Naive B cell (primary cell): ENCODE measurements around the gene MPPED1. TPM values are rescaled to one million over a fixed set of nuclear protein-coding genes. Genes with fewer than 3 reads are reported as not detected.

Experiments
- ATAC-seq, 2 donors: fragments of 150-1000 bp; cut with Tn5 transposase; 2 replicates each; pipeline ENCODE4 v1.10.0; 2021; ENCODE audit warnings: low read depth in 2 of 2, mild to moderate bottlenecking in 2 of 2, moderate library complexity in 2 of 2
- DNase-seq: peaks from one replicate; pipeline ENCODE4 v3.0.0; 2022
- H3K27ac Mint-ChIP-seq, 6 donors: one replicate each; pipeline ENCODE4 v1.8.0; 2020 to 2022; ENCODE audit warnings: mild to moderate bottlenecking in 6 of 6, mixed read lengths in 6 of 6, moderate library complexity in 5 of 6, inconsistent platforms in 2 of 6
- H3K27me3 Mint-ChIP-seq, 3 donors: one replicate each; pipeline ENCODE4 v1.8.0; 2021 to 2022; ENCODE audit warnings: mixed read lengths in 3 of 3, mild to moderate bottlenecking in 1 of 3
- H3K36me3 Mint-ChIP-seq, 2 donors: one replicate each; pipeline ENCODE4 v1.8.0; 2020 to 2022; ENCODE audit warnings: mixed read lengths in 2 of 2, inconsistent platforms in 1 of 2, mild to moderate bottlenecking in 1 of 2
- H3K4me1 Mint-ChIP-seq, 3 donors: one replicate each; pipeline ENCODE4 v1.8.0; 2020 to 2022; ENCODE audit warnings: mixed read lengths in 3 of 3, inconsistent platforms in 1 of 3, mild to moderate bottlenecking in 1 of 3, moderate library complexity in 1 of 3
- H3K4me3 Mint-ChIP-seq, 8 donors: one replicate each; pipeline ENCODE4 v1.8.0; 2020 to 2022; ENCODE audit warnings: mild to moderate bottlenecking in 8 of 8, mixed read lengths in 8 of 8, moderate library complexity in 8 of 8, inconsistent platforms in 2 of 8
- H3K9me3 Mint-ChIP-seq, 7 donors: one replicate each; pipeline ENCODE4 v1.8.0; 2020 to 2022; ENCODE audit warnings: mixed read lengths in 7 of 7, mild to moderate bottlenecking in 5 of 7, inconsistent platforms in 2 of 7, moderate library complexity in 1 of 7
- polyA plus RNA-seq, 6 donors: library from polyadenylated mRNA; unstranded; fragments of 300-500 nt; fragmentation: Illumina TruSeq; gene quantifications; one replicate each; pipeline ENCODE4 v1.2.3, GENCODE V29; 2021; ENCODE audit warnings: low read depth in 6 of 6

The MPPED1 gene
- polyA plus RNA-seq, 6 donors from 2014 or later: not detected

DNA sequence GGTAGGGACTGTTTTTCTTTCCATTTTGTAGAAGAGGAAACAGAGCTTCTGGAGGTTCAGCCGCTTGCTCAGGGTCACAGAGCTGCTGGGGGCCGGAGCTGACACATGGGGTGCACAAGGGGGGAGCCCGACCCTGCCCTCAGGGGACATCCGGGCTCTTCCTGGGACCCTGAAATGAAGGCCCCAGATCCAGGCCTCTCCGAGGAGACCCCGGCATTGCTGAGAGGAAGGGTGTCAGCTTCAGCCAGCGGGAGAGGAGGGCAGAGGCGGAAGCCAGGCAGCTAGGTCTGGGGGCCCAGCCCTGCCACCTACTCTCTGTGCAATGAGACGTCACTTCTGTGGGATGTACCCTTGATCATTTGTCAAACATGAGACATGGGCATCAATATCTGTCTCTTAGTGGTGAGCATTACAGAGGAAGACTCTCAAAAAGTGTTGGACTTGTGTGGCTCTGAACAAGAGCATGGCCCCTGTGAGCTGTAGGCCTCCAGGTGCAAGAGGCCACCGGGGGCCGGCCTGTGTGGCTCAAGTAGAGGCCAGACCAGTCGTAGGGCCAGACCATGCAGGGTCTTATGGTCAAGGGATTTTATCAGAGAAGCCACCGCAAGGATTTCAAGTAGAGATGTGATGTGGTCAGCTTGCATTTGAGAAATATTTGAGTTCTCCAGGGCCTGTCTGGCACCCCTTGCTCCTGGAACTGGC is 10.3 kb downstream of the MPPED1 start:
- H3K36me3 Mint-ChIP-seq: no peaks in the 10 kb centered on the region
- peaks cover 0 to 31% (median 19%) of the 10 kb centered on the region in 3 donors for H3K27me3 Mint-ChIP-seq
- ATAC-seq (no peak), DNase-seq (no peak)
- H3K9me3 Mint-ChIP-seq: no peaks in the 10 kb centered on the region
- no peaks in the 10 kb centered on the region for H3K4me1 Mint-ChIP-seq
- H3K27ac Mint-ChIP-seq: no peak overlapping the region
- peak overlapping the region in 2 of 8 donors; percentile 25 to 42 for H3K4me3 Mint-ChIP-seq

DNA sequence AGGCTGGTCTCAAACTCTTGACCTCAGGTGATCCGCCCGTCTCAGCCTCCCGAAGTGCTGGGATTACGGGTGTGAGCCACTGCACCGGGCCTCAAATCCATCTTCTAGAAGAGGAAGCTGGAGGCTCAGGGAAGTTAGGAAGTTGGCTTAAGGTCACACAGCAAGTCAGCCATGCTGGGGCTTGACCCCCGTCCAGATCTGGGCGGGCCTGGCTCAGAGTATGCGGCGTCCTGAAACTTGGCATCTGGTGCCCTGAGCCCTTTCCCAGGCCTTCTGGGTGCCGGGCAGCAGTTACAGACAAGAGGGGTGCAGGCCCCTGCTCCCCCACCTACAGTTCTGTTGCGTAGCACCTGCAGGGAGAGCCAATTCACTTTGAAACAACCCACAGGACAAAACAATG is 11.2 kb downstream of the MPPED1 start:
- H3K27ac Mint-ChIP-seq: no peak overlapping the region
- DNase-seq: no peak
- H3K4me3 Mint-ChIP-seq: no peak overlapping the region
- no peaks in the 10 kb centered on the region for H3K36me3 Mint-ChIP-seq
- ATAC-seq: no peak
- H3K9me3 Mint-ChIP-seq: no peaks in the 10 kb centered on the region
- H3K27me3 Mint-ChIP-seq: peaks cover 0 to 30% (median 23%) of the 10 kb centered on the region in 3 donors
- no peaks in the 10 kb centered on the region for H3K4me1 Mint-ChIP-seq

DNA sequence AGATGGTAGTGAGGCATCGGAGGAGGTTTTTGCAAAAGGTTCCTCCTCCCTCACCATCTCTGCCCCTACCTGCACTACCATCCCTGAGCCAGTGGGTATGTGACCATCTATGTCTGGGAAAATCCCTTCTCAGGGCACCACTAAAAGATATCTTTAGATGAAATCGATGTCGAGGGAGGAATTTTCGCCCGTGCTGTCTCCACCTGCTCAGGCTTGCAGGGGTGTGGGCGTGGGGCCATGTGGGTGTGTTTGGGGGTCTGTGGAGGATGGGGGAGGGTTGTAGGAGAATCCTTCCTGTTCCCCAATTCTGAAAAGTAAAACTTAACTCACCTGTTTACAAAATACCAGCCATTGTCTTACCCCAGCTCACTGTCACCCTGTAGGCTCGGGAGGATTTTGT is 12.4 kb downstream of the MPPED1 start:
- Mint-ChIP-seq H3K27ac (no peak overlapping the region), H3K36me3 (no peaks in the 10 kb centered on the region), H3K27me3 (peaks cover under 1 to 21% (median 18%) of the 10 kb centered on the region in 3 donors), H3K4me1 (no peaks in the 10 kb centered on the region), H3K9me3 (no peaks in the 10 kb centered on the region), H3K4me3 (no peak overlapping the region)
- ATAC-seq: no peak
- no peak for DNase-seq

DNA sequence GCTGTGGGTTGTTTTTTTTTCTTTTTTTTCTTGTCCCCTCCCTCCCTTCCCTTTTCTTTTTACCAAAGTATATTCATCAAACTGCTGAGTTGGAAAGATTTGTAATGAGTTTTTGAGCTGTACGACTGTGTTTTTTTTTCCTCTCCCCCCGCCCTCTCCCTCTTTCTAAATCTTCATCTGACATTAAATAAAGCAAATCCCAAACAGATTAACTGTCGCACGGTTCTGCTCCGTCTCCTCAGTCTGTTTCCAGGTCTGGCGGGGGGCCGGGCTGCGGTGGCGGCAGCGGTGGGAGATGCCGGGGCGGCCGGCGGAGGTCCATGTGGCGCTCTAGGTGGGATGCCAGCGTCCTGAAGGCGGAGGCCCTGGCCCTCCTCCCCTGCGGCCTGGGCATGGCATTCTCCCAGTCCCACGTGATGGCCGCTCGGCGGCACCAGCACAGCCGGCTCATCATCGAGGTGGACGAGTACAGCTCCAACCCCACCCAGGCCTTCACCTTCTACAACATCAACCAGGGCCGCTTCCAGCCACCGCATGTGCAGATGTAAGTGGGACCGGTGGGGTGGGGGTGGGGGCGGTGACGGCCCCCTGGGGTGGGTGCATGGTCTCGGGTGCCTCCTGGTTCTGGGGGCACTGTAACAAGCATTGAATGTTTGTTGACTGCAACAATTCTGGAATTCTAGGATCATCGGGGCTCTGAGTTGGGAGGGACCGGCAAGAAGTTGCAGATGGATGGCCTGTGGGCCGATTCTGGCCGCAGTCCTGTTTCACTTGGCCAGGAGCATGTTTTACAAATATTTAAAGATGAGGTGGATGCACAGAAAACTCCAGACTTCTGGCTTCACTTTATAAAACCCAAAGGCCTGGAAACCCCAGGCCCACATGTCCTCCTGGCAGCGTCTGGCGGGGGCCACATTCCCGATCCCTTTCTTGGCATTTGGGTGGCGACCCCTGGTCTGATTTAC is 13.1 kb downstream of the MPPED1 start:
- H3K27me3 Mint-ChIP-seq: peaks cover 7 to 25% (median 23%) of the 10 kb centered on the region in 3 donors
- H3K4me3 Mint-ChIP-seq: no peak overlapping the region
- H3K4me1 Mint-ChIP-seq: no peaks in the 10 kb centered on the region
- no peak overlapping the region for H3K27ac Mint-ChIP-seq
- DNase-seq (no peak), ATAC-seq (no peak)
- H3K36me3 Mint-ChIP-seq: no peaks in the 10 kb centered on the region
- no peaks in the 10 kb centered on the region for H3K9me3 Mint-ChIP-seq

DNA sequence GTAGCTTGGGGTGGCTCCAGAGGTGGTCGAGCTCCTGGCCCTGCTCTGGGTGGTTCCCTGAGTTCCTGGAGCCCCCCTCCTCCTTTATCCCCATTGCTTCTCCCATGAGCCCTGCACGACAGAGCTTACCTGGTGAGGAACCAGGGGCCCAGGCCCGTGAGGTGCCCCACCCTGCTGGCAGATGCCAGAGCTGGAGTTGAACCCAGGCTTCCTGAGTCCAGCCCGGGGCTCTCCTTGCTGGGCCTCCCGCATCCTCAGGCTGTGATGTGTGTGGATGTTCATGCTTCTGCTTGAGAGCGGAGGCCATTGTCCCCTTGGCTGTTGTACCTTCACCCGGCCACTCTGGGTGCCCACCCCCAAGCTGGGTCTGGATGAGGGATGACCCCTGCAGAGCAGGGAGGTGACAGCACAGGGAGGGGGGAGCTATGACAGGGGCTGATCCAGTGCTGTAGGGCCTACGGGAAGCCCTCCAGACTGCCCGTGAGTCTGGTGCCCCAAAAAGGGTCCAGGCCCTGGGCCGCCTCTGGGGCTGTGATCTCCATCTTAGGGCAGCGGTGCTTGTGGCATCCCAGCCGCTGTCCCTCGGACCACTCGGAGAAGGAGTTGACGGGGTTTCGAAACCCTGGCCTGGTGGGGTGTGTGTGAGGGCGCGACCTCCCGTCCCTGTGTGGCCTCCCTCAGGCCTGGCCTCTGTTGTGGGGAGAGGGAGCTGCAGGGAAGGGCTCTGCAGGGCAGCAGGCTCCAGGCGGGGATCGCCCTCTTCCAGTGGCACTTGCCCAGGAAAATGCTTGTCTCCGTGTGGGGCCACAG is 14.4 kb downstream of the MPPED1 start:
- no peaks in the 10 kb centered on the region for H3K4me1 Mint-ChIP-seq

GRCh38 chr22:43426816-43427215 is 15.0 kb downstream of the MPPED1 start:
- Mint-ChIP-seq H3K4me1 (no peaks in the 10 kb centered on the region), H3K4me3 (no peak overlapping the region), H3K27me3 (peaks cover 19 to 43% (median 40%) of the 10 kb centered on the region in 3 donors), H3K9me3 (no peaks in the 10 kb centered on the region), H3K27ac (peak overlapping the region in 1 of 6 donors; percentile 72), H3K36me3 (no peaks in the 10 kb centered on the region)
- no peak for ATAC-seq
- DNase-seq: no peak

More for the DNA sequence above, 14.4 kb downstream of the MPPED1 start:
- no peak for DNase-seq
- Mint-ChIP-seq H3K27ac (peak overlapping the region in 1 of 6 donors; percentile 72), H3K27me3 (peaks cover 12 to 36% (median 33%) of the 10 kb centered on the region in 3 donors), H3K36me3 (no peaks in the 10 kb centered on the region), H3K4me3 (no peak overlapping the region), H3K9me3 (no peaks in the 10 kb centered on the region)
- ATAC-seq: no peak

DNA sequence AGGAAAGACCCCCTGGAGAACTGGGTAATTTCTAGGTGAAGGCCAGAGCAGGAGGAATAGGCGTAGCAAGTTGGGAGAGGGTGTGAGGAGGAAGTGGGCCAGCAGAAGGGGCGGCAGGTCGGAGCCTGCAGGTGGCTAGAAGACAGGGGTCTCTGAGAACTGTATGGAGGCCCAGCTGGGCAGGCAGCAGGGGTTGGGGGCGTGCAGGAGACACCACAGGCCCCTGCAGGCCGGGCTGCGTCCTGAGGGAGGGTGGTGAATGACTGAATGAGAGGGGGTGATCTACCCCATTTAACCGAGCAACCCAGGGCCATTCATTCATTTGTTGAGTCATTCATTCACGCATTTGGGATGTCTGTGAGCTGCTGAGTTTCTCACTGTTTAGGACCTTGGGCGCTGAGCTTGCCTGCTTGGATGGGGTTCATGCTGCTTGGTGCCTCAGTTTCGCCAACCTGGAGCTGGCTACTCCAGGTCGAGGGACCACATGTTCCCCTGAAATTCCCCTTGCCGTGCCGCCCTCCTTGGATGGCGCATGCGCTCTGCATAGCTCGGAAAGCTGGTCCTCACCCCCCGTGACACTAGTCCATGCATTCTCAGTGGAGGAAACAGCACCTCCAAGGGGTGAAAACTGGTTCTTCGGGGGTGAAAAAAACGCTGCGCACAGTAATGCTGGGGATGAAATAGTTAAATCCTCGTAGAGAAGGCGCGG is 15.6 kb downstream of the MPPED1 start:
- Mint-ChIP-seq H3K27me3 (peaks cover 19 to 46% (median 45%) of the 10 kb centered on the region in 3 donors), H3K4me3 (no peak overlapping the region), H3K36me3 (no peaks in the 10 kb centered on the region), H3K27ac (no peak overlapping the region), H3K9me3 (no peaks in the 10 kb centered on the region), H3K4me1 (no peaks in the 10 kb centered on the region)
- DNase-seq (no peak), ATAC-seq (no peak)

DNA sequence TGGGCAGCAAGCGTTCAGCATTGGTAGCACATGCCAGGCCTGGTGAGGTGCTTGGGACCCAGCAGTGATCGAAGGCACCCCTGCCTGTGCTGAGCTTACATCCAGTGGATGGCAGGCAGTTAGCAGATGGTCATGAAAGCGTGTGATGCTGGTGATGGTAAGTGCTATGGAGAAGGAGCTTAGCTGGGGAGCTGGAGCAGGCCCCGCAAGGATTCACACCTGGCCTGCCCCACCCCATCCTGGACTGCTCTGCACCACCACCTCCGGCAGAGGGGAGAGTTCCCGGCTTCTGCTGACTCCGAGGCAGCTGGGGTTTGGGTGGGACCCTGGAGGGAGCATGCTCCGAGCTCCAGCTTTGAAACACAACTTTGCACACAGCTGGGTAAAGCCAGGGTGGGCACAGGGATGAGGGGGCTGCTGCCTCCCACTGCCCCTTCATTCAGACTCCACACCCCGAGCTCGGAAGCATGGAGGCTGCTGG is 16.2 kb downstream of the MPPED1 start:
- peaks cover 19 to 50% (median 40%) of the 10 kb centered on the region in 3 donors for H3K27me3 Mint-ChIP-seq
- no peaks in the 10 kb centered on the region for H3K9me3 Mint-ChIP-seq
- ATAC-seq (no peak), DNase-seq (no peak)
- no peaks in the 10 kb centered on the region for H3K36me3 Mint-ChIP-seq
- H3K27ac Mint-ChIP-seq: no peak overlapping the region
- no peak overlapping the region for H3K4me3 Mint-ChIP-seq
- no peaks in the 10 kb centered on the region for H3K4me1 Mint-ChIP-seq

- Mint-ChIP-seq H3K36me3 (no peaks in the 10 kb centered on the region), H3K9me3 (no peaks in the 10 kb centered on the region), H3K4me1 (no peaks in the 10 kb centered on the region), H3K4me3 (no peak overlapping the region), H3K27ac (no peak overlapping the region), H3K27me3 (peaks cover 19 to 50% (median 40%) of the 10 kb centered on the region in 3 donors)
- no peak for ATAC-seq
- DNase-seq: no peak
Observed at GRCh38 chr22:43428521-43428920, 16.7 kb downstream of the MPPED1 start.

GRCh38 chr22:43429426-43429825 is 17.6 kb downstream of the MPPED1 start:
- H3K27me3 Mint-ChIP-seq: peaks cover 28 to 50% (median 40%) of the 10 kb centered on the region in 3 donors
- no peaks in the 10 kb centered on the region for H3K36me3 Mint-ChIP-seq
- H3K4me1 Mint-ChIP-seq: no peaks in the 10 kb centered on the region
- no peak for ATAC-seq
- no peaks in the 10 kb centered on the region for H3K9me3 Mint-ChIP-seq
- H3K27ac Mint-ChIP-seq: no peak overlapping the region
- H3K4me3 Mint-ChIP-seq: no peak overlapping the region
- no peak for DNase-seq

- Mint-ChIP-seq H3K36me3 (no peaks in the 10 kb centered on the region), H3K9me3 (no peaks in the 10 kb centered on the region), H3K27ac (peak overlapping the region in 3 of 6 donors; percentile 8 to 91 (median 30)), H3K4me1 (peaks cover 0 to 2% (median 0%) of the 10 kb centered on the region in 3 donors), H3K27me3 (peaks cover 29 to 46% (median 39%) of the 10 kb centered on the region in 3 donors), H3K4me3 (no peak overlapping the region)
- DNase-seq (no peak), ATAC-seq (no peak)
Observed at GRCh38 chr22:43431808-43432554, 20.2 kb downstream of the MPPED1 start.

DNA sequence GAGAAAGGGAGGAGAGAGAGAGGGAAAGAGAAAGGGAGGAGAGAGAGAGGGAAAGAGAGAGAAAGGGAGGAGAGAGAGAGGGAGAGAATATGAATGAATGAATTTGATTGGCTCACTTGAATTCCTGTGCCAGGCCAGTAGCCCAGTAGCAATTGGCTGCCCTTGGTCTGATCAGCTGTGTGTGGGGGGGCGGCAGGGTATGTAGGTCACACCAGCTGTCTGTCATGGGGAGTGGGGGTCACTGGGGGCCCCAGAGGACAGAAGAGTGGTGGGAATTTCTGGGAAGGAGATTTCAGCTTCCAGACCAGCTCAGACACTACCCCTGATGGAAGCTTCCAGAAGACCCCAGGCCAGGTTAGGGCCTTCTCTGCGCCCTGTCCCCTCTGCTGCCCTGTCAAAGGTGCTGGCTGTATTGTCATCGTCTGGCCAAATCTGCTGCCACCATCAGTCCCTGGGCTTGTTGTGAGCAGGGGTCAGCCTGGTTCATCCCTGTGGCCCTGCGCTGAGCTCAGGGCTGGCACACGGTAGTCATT is 21.1 kb downstream of the MPPED1 start:
- no peaks in the 10 kb centered on the region for H3K36me3 Mint-ChIP-seq
- peaks cover 0 to 2% (median 0%) of the 10 kb centered on the region in 3 donors for H3K4me1 Mint-ChIP-seq
- H3K4me3 Mint-ChIP-seq: no peak overlapping the region
- no peak overlapping the region for H3K27ac Mint-ChIP-seq
- H3K27me3 Mint-ChIP-seq: peaks cover 29 to 41% (median 35%) of the 10 kb centered on the region in 3 donors
- no peaks in the 10 kb centered on the region for H3K9me3 Mint-ChIP-seq
- no peak for ATAC-seq
- DNase-seq: no peak
